GM19035 (cell line): ENCODE data around the gene SNAPC1.
A peak's percentile ranks its signal among the peaks of the same experiment; 100 is the strongest.
"Not testable (repeated sequence)": the region's sequence is repeated elsewhere in the genome, so short reads cannot be mapped to it uniquely, and the experiment has no call there.

Experiments
- ATAC-seq: cut with Tn5 transposase; IDR thresholded peaks from one replicate; pipeline ENCODE4 v1.9.1; 2021; ENCODE audit not compliant: unreplicated experiment

SNAPC1 gene

GRCh38 chr14:61749264-61749663 lies 13.0 kb upstream of the SNAPC1 start:
- no peak for ATAC-seq

- no peak for ATAC-seq
Observed at GRCh38 chr14:61749867-61750266, 12.4 kb upstream of the SNAPC1 start.

- ATAC-seq, result peak; percentile 94
Observed at GRCh38 chr14:61750708-61751474, 11.3 kb upstream of the SNAPC1 start.

GRCh38 chr14:61751475-61751989 lies 10.7 kb upstream of the SNAPC1 start:
- ATAC-seq, result no peak

GRCh38 chr14:61752626-61753025 lies 9.6 kb upstream of the SNAPC1 start:
- ATAC-seq, result no peak

GRCh38 chr14:61753631-61754030 lies 8.6 kb upstream of the SNAPC1 start:
- no peak for ATAC-seq

GRCh38 chr14:61754627-61755381 lies 7.4 kb upstream of the SNAPC1 start:
- no peak for ATAC-seq

- not testable (repeated sequence) for ATAC-seq
Observed at GRCh38 chr14:61755382-61755742, 6.9 kb upstream of the SNAPC1 start.

- no peak for ATAC-seq
Observed at GRCh38 chr14:61756135-61756534, 6.1 kb upstream of the SNAPC1 start.

- ATAC-seq, result no peak
Observed at GRCh38 chr14:61759878-61760277, 2.3 kb upstream of the SNAPC1 start.

GRCh38 chr14:61761557-61761956 lies 663 bp upstream of the SNAPC1 start:
- peak; percentile 10 for ATAC-seq

GRCh38 chr14:61764342-61765122 lies 2.3 kb downstream of the SNAPC1 start:
- no peak for ATAC-seq

- ATAC-seq, result no peak
Observed at GRCh38 chr14:61765225-61765943, 3.2 kb downstream of the SNAPC1 start.

GRCh38 chr14:61766151-61766550 lies 3.9 kb downstream of the SNAPC1 start:
- ATAC-seq, result no peak

GRCh38 chr14:61768240-61768639 lies 6.0 kb downstream of the SNAPC1 start:
- no peak for ATAC-seq

- no peak for ATAC-seq
Observed at GRCh38 chr14:61769893-61770292, 7.7 kb downstream of the SNAPC1 start.

- no peak for ATAC-seq
Observed at GRCh38 chr14:61774861-61775260, 12.6 kb downstream of the SNAPC1 start.

GRCh38 chr14:61780125-61780524 lies 17.9 kb downstream of the SNAPC1 start:
- no peak for ATAC-seq

- ATAC-seq, result no peak
Observed at GRCh38 chr14:61797309-61797708, 35.1 kb downstream of the SNAPC1 start.

- no peak for ATAC-seq
Observed at GRCh38 chr14:61802010-61802568, 39.9 kb downstream of the SNAPC1 start.
